ENCODE results near the gene SUPT16H. TPM values are rescaled to one million over a fixed set of nuclear protein-coding genes. Genes with fewer than 3 reads are reported as not detected.

The SUPT16H gene
- total and polyA plus RNA-seq, 2 donors (not counting 1 experiment from before 2014, with no cell fraction given), result 28.3 to 78.3 TPM

GRCh38 chr14:21419528-21419927 lies 35.7 kb upstream of the SUPT16H start:
- POLR2A ChIA-PET, result interaction anchor here (0.6 kb wide), 1 partner anchor 28 kb away, joined by 6 read pairs; no protein-coding TSS in a partner anchor
- H3K4me3 Mint-ChIP-seq, result no peak overlapping the region
- no peaks in the 10 kb centered on the region for H3K27me3 Mint-ChIP-seq
- H3K4me1 ChIP-seq (ENCODE audit: control insufficient read depth in 2 of 2, insufficient read depth in 2 of 2, low read length in 2 of 2), result no peaks in the 10 kb centered on the region
- H3K27me3 ChIP-seq (replicated peaks in 1 of 4; ENCODE audit: control extremely low read depth in 1 of 4, control insufficient read depth in 3 of 4, insufficient read depth in 4 of 4, low read length in 3 of 4), result no peaks in the 10 kb centered on the region
- H2AFZ ChIP-seq (ENCODE audit: insufficient read depth, low read depth, low read length, poor library complexity, severe bottlenecking), result no peak overlapping the region
- peaks cover 13% of the 10 kb centered on the region for H4K20me1 ChIP-seq (ENCODE audit: control insufficient read depth, insufficient read depth, low read length, poor library complexity, severe bottlenecking)
- CTCF ChIA-PET, result no interaction called here
- ATAC-seq (ENCODE audit: low read depth) (no peak), DNase-seq (no peak)
- H3K9me3 Mint-ChIP-seq (ENCODE audit: insufficient read depth), result no peaks in the 10 kb centered on the region
- H3K36me3 ChIP-seq (replicated peaks in 1 of 2; ENCODE audit: control extremely low read depth in 1 of 2, control insufficient read depth in 1 of 2, extremely low read depth in 1 of 2, insufficient read depth in 2 of 2, low read length in 1 of 2), result peaks cover 21 to 70% of the 10 kb centered on the region in 2 experiments
- H3K27ac Mint-ChIP-seq, result no peak overlapping the region
- intact Hi-C loops (cut with micrococcal nuclease), result no loop called here
- no peak overlapping the region for H3K4me3 ChIP-seq (ENCODE audit: control extremely low read depth in 1 of 5, extremely low read depth in 1 of 5, insufficient read depth in 1 of 5, low read depth in 2 of 5, low read length in 4 of 5)
- no peaks in the 10 kb centered on the region for H3K9me3 ChIP-seq (ENCODE audit: control extremely low read depth in 1 of 3, control insufficient read depth in 2 of 3, insufficient read depth in 1 of 3, low read length in 2 of 3)
- TF ChIP-seq CTCF (IDR thresholded peaks at IDR 0.05) (no peak), EZH2 (IDR thresholded peaks at IDR 0.05; ENCODE audit: borderline replicate concordance, insufficient read depth, low read depth, low read length, poor library complexity, severe bottlenecking) (no peak)
- no peak overlapping the region for H3K27ac ChIP-seq (ENCODE audit: low read length in 2 of 2)
- no peaks in the 10 kb centered on the region for H3K4me1 Mint-ChIP-seq
- H3K9ac ChIP-seq (ENCODE audit: low read length), result no peak overlapping the region
- 92% methylated on average over 5 of the region's 5 CpGs for WGBS (ENCODE audit: insufficient coverage)
- H3K79me2 ChIP-seq (ENCODE audit: control insufficient read depth, insufficient read depth, low read length), result peaks cover 7% of the 10 kb centered on the region
- no peak overlapping the region for H3K4me2 ChIP-seq (replicated peaks; ENCODE audit: low read depth, low read length, poor library complexity, severe bottlenecking)

GRCh38 chr14:21415329-21415728 lies 31.5 kb upstream of the SUPT16H start:
- H3K4me3 Mint-ChIP-seq, result no peak overlapping the region
- H3K27ac Mint-ChIP-seq, result no peak overlapping the region
- intact Hi-C loops (cut with micrococcal nuclease), result no loop called here

More at GRCh38 chr14:21415329-21415728, 31.5 kb upstream of the SUPT16H start:
- H3K79me2 ChIP-seq (ENCODE audit: control insufficient read depth, insufficient read depth, low read length), result peaks cover 4% of the 10 kb centered on the region
- H3K27me3 Mint-ChIP-seq, result no peaks in the 10 kb centered on the region
- H3K9me3 Mint-ChIP-seq (ENCODE audit: insufficient read depth), result no peaks in the 10 kb centered on the region
- no peak overlapping the region for H3K4me3 ChIP-seq (ENCODE audit: control extremely low read depth in 1 of 5, extremely low read depth in 1 of 5, insufficient read depth in 1 of 5, low read depth in 2 of 5, low read length in 4 of 5)
- no peaks in the 10 kb centered on the region for H3K4me1 ChIP-seq (ENCODE audit: control insufficient read depth in 2 of 2, insufficient read depth in 2 of 2, low read length in 2 of 2)
- no peaks in the 10 kb centered on the region for H3K27me3 ChIP-seq (replicated peaks in 1 of 4; ENCODE audit: control extremely low read depth in 1 of 4, control insufficient read depth in 3 of 4, insufficient read depth in 4 of 4, low read length in 3 of 4)
- DNase-seq, result no peak
- no peak overlapping the region for H3K9ac ChIP-seq (ENCODE audit: low read length)
- peaks cover 27 to 71% of the 10 kb centered on the region in 2 experiments for H3K36me3 ChIP-seq (replicated peaks in 1 of 2; ENCODE audit: control extremely low read depth in 1 of 2, control insufficient read depth in 1 of 2, extremely low read depth in 1 of 2, insufficient read depth in 2 of 2, low read length in 1 of 2)
- H2AFZ ChIP-seq (ENCODE audit: insufficient read depth, low read depth, low read length, poor library complexity, severe bottlenecking), result no peak overlapping the region
- ATAC-seq (ENCODE audit: low read depth), result no peak
- CTCF ChIA-PET, result interaction anchor here (0.6 kb wide), 1 partner anchor 1062 kb away, joined by 3 read pairs; no protein-coding TSS in a partner anchor
- peaks cover 7% of the 10 kb centered on the region for H4K20me1 ChIP-seq (ENCODE audit: control insufficient read depth, insufficient read depth, low read length, poor library complexity, severe bottlenecking)
- TF ChIP-seq CTCF (IDR thresholded peaks at IDR 0.05), result no peak
- H3K4me1 Mint-ChIP-seq, result no peaks in the 10 kb centered on the region
- H3K9me3 ChIP-seq (ENCODE audit: control extremely low read depth in 1 of 3, control insufficient read depth in 2 of 3, insufficient read depth in 1 of 3, low read length in 2 of 3), result no peaks in the 10 kb centered on the region
- POLR2A ChIA-PET, result no interaction called here
- H3K4me2 ChIP-seq (replicated peaks; ENCODE audit: low read depth, low read length, poor library complexity, severe bottlenecking), result no peak overlapping the region
- no peak overlapping the region for H3K27ac ChIP-seq (ENCODE audit: low read length in 2 of 2)
- WGBS (ENCODE audit: insufficient coverage), result 100% methylated on average over 1 of the region's 4 CpGs
